ELF-1 (cell line): ENCODE data around the gene SMAD7.

Experiments used
- DNase-seq: peaks from one replicate; pipeline ENCODE4 v3.0.0-alpha.2; 2016; ENCODE audit warnings: low read depth, low spot score

SMAD7 gene

GRCh38 chr18:48959921-48960920 is 9.5 kb upstream of the SMAD7 start:
- peak; percentile 92 for DNase-seq

- DNase-seq = no peak
Observed at GRCh38 chr18:48959551-48959920, 8.8 kb upstream of the SMAD7 start.

DNA sequence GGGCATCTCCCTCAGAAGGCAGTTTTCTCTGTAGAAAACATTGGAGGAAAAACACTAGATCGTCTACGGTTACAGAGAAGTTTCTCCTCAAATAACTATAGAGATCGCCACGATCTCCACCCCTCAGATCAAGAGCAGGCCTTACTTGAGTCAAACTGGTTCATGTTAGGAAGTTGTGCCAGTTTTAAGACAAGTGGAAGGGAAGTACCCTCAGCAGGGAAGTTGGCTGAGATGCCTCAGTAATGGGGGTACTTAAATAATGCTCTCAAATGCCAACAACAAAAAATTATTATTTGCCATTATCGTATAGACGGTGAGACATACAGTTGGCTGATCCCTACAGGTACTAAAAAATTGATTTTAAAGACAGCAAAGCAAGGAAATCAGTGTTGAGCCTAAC is 8.2 kb upstream of the SMAD7 start:
- DNase-seq = no peak

GRCh38 chr18:48957616-48958015 is 6.9 kb upstream of the SMAD7 start:
- no peak for DNase-seq

- DNase-seq = no peak
Observed at GRCh38 chr18:48957136-48957535, 6.4 kb upstream of the SMAD7 start.

DNA sequence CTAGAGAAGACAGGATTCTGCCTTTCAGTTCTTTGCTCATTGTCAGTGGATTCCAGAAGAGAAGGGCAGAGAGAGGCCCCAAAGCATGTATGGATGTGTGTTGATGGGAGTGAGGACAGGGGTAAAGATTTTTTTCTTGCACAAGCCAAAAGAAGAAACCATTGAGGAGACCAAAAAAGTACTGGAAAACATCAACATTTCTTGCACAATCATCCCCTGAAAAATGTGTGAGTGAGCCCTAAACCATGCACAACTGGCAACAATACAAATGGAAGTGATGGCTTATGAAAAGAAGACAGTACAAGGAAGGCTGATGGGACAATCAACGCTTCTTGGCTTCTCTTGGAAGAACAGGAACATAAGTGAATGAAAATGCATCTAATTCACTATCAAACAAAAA is 5.6 kb upstream of the SMAD7 start:
- DNase-seq = no peak

DNA sequence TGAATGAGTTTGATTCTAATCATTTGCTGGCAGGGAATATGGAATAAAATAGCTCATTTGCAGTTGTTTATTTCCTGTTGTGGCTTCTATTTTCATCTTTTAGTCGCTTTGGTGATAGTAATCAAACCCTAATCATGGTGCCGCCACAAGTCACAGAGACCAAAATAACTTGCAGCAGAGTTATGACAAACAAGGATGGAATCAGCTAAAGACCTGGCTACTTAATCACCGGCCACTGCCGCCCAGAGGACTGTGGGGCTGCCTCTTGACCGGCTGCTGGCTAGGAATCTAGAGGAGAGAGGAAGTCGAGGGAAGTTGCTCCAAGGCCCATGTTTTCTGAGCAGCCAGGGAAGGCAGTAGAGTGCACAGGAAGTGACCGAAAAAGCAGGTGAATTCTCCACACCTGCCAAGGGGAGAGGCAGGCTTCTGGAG is 5.1 kb upstream of the SMAD7 start:
- DNase-seq = peak; percentile 58

- peak; percentile 59 for DNase-seq
Observed at GRCh38 chr18:48954886-48955819, 4.4 kb upstream of the SMAD7 start.

GRCh38 chr18:48953104-48953706 is 2.4 kb upstream of the SMAD7 start:
- DNase-seq = no peak

- DNase-seq = peak; percentile 96
Observed at GRCh38 chr18:48952287-48953103, 1.7 kb upstream of the SMAD7 start.

DNA sequence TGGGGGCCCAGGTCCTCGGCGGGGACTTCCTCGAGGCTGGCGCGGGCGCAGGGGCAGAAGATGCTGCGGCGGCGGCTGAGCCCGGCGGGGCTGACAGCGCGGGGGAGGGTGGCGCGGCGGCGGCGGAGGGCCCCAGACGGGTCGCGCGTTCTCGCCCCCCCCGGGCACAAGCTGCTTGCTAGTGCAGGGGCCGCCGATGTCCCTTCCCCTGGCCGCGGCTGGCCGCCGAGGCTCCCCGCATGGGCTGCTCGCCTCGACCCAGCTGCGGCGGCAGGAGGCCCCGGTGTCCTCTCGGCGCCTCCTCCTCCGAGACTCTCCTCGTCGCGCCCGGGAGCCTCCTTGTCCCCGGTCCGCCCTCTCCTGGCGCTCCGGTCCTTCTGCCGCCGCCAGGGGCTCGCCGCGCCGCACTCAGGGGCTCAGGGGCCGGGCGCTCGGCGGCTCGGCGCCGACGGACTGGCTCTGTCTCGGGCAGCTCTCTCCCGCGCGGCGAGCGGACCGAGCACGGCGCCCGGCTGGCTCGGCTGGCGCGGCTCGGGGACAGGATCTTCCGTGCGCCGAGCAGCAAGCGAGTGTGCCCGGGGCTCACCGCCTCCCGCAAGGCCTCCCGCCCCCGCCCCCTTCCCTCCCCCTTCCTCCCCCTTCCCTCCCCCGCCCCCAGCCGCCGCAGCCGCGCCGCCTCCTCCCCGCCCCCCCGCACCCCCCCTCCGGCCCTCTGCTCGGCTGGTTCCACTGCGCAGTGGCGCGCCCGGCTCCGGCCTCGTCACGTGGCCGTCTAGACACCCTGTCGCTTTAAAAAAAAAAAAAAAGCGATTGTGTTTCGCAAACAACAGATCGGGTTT is 902 bp upstream of the SMAD7 start:
- DNase-seq = peak; percentile 92

DNA sequence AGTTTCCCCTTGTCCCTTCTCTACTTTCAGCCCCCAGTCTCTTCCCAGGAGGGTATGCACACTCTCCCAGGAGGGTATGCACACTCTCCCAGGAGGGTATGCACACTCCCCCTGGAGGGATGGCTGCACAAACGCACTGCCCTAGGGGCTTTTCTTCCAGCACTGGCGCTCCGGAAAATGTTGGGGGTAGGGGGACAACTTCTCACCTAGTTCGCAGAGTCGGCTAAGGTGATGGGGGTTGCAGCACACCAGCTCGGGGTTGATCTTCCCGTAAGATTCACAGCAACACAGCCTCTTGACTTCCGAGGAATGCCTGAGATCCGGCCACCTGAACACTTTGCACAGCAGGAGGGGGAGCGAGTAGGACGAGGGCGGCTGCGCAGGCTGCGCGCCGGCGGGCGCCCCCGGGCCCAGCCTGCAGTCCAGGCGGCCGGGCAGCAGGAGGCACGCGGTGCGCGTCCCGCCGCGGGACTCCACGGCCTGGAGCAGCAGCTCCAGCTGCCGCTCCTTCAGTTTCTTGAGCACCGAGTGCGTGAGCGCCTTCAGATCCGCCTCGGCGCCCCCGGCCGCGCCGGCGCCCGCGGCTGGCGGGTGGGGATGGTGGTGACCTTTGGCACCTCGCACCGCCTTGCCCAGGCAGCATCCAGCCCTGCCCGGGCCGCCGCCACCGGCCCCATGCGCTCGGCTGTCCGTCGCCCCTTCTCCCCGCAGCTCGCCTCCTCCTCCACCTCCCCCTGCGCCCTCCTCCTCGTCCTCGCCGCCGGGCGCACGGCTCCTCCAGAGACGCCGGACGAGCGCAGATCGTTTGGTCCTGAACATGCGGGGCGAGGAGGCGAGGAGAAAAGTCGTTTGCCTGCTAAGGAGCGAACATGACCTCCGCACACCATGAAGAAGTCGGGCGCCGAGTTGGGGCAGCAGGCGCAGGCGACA is 894 bp downstream of the SMAD7 start:
- DNase-seq = peak; percentile 82

- peak; percentile 63 for DNase-seq
Observed at GRCh38 chr18:48949050-48949605, 1.6 kb downstream of the SMAD7 start.

- DNase-seq = peak; percentile 93
Observed at GRCh38 chr18:48948112-48949049, 2.4 kb downstream of the SMAD7 start.

DNA sequence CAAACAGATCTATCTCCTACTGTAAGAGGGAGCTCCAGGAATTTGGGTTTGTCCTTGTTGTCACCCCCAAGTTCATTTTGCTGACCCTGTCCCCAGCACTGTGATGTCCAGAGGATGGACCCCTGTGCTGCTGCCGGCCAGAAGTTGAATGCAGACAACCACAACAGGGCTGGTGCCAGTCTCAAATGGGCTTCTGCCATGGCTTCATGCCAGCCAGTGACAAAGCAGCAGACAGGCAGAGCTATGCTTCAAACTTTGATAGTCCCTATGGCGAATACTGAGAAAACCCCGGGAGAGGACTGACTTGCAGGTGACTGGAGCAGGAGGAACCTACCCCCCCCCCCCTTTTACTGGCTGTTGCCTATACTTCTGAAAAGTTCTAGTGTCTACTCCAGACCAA is 3.2 kb downstream of the SMAD7 start:
- no peak for DNase-seq

DNA sequence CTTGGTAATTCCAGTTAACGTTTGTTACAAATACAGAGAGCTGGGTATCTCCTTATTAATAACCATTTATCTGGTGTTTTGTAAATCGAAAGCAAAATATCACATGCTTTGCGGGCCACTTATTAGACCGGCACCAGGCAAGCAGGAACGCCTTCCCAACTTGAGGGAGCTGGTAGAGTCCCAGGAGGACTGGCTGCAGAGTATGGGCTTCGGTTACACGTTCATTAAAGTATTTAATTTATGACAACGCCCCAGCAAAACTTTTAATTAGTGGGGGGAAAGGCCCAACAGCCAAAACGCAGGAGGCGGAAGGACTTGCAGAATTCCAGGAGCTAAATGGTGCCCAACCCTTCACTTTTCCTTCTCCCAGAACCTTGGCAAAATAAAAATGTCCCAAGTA is 3.7 kb downstream of the SMAD7 start:
- DNase-seq = no peak

DNA sequence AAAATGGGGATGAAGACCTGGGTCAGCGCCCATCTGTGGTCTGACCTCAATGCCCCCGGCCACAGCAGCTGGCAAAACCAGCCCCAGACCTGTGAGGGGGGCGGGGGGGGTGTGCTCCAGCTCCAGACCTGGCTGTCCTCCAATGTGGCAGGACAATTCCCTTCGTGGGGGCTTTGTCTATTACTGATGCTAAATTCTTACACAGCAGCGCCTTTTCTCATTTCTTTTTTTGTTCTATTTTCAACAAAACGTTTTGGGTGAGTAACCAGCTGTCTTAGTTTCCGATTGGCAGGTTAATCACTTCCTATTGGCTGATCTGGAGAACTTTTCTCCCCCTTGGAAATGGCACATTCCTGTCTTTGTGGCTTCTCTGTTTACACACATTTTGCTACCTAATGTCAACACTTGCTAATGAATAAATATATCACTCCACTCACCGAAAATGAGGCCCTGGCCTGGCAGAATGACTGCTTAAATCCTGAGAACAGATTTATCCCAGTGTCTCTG is 4.4 kb downstream of the SMAD7 start:
- peak; percentile 25 for DNase-seq

- DNase-seq = no peak
Observed at GRCh38 chr18:48945953-48946217, 4.9 kb downstream of the SMAD7 start.
